K562 (cell line): ENCODE results near the gene CNTNAP4.

ENCODE experiments used
- ARID4B ChIP-seq: sonication (generic); formaldehyde crosslinking; IDR thresholded peaks from 2 replicates; pipeline ENCODE4 v1.8.0; 2022; ENCODE audit warnings: mild to moderate bottlenecking, missing genetic modification reagents
- BCLAF1 ChIP-seq, 2 experiments: fragments of 450-650 bp in 1 of 2; IDR thresholded peaks; 2 replicates each; pipeline ENCODE4 v1.6.1; 2011 to 2017; ENCODE audit warnings: low read depth in 2 of 2, antibody characterized with exemption in 1 of 2, borderline replicate concordance in 1 of 2, low read length in 1 of 2, mild to moderate bottlenecking in 1 of 2, mixed read lengths in 1 of 2; ENCODE audit not compliant: control insufficient read depth in 1 of 2
- CREB3 ChIP-seq: fragments of 450-650 bp; conservative IDR thresholded peaks from 2 replicates; pipeline ENCODE4 v1.6.1; 2016; ENCODE audit warnings: missing genetic modification characterization, low read depth, mild to moderate bottlenecking, missing compliant biosample characterization, moderate library complexity
- CTCF ChIP-seq, 3 experiments: IDR thresholded peaks in 2 of 3; conservative IDR thresholded peaks in 1 of 3; 2 replicates each; pipeline ENCODE4 v1.5.1; 2011 to 2012; ENCODE audit warnings: low read length in 3 of 3, mild to moderate bottlenecking in 3 of 3, control low read depth in 2 of 3, improper control_type of control experiment in 1 of 3, inconsistent platforms in 1 of 3, low read depth in 1 of 3, mixed read lengths in 1 of 3, moderate library complexity in 1 of 3; ENCODE audit not compliant: insufficient read depth in 2 of 3
- HDAC6 ChIP-seq: IDR thresholded peaks from 2 replicates; pipeline ENCODE4 v1.6.1; 2012; ENCODE audit warnings: low read depth, mild to moderate bottlenecking, control low read depth, inconsistent platforms, low read length, moderate library complexity
- HES1 ChIP-seq: fragments of 450-650 bp; IDR thresholded peaks from 2 replicates; pipeline ENCODE4 v1.6.1; 2016; ENCODE audit warnings: low read depth, mild to moderate bottlenecking, moderate library complexity
- JUN ChIP-seq, 2 experiments: sonication (generic) in 1 of 2; formaldehyde crosslinking in 1 of 2; IDR thresholded peaks; 2 replicates each; pipeline versions ENCODE4 v1.6.1 to v1.8.0; 2012 to 2022; ENCODE audit warnings: borderline replicate concordance in 2 of 2, mild to moderate bottlenecking in 2 of 2, improper control_type of control experiment in 1 of 2, low read depth in 1 of 2, low read length in 1 of 2, missing genetic modification reagents in 1 of 2
- MAX ChIP-seq: sonication (generic); formaldehyde crosslinking; IDR thresholded peaks from 2 replicates; pipeline ENCODE4 v1.9.0; 2022; ENCODE audit warnings: mild to moderate bottlenecking, missing genetic modification reagents
- MEIS2 ChIP-seq: fragments of 450-650 bp; IDR thresholded peaks from 2 replicates; pipeline ENCODE4 v1.6.1; 2014; ENCODE audit warnings: mild to moderate bottlenecking; ENCODE audit not compliant: partially characterized antibody
- PBX2 ChIP-seq, 2 experiments: IDR thresholded peaks in 1 of 2; conservative IDR thresholded peaks in 1 of 2; 2 replicates each; pipeline ENCODE4 v1.6.1; 2016; ENCODE audit warnings: low read depth in 2 of 2, mild to moderate bottlenecking in 1 of 2, missing compliant biosample characterization in 1 of 2, missing genetic modification characterization in 1 of 2, moderate library complexity in 1 of 2
- POLR2A ChIP-seq: fragments of 450-650 bp; conservative IDR thresholded peaks from 2 replicates; pipeline ENCODE4 v1.6.1; 2016
- RBM34 ChIP-seq: fragments of 200-400 bp; formaldehyde crosslinking; IDR thresholded peaks from 2 replicates; pipeline ENCODE4 v1.6.1; 2018; ENCODE audit warnings: low read length, borderline replicate concordance; ENCODE audit not compliant: insufficient read depth
- SNAPC5 ChIP-seq: fragments of 250-450 bp; sonication (Bioruptor Pico); IDR thresholded peaks from 2 replicates; pipeline ENCODE4 v1.8.0; 2021; ENCODE audit warnings: moderate library complexity, mild to moderate bottlenecking, inconsistent platforms
- TAF1 ChIP-seq: IDR thresholded peaks from 2 replicates; pipeline ENCODE4 v1.6.1; 2011; ENCODE audit warnings: mild to moderate bottlenecking, low read length, moderate library complexity; ENCODE audit not compliant: insufficient read depth, control insufficient read depth, severe bottlenecking; ENCODE audit errors: extremely low read depth

- TF ChIP-seq POLR2A: no peak
- TF ChIP-seq HDAC6: no peak
- TF ChIP-seq TAF1: no peak
- no peak for TF ChIP-seq CREB3 (tag)
- TF ChIP-seq JUN (IDR thresholded peaks at IDR 0.05; ENCODE audit: borderline replicate concordance, low read depth, low read length): no peak
- no peak for TF ChIP-seq JUN (CRISPR knock-in tag; IDR thresholded peaks at IDR 0.05; ENCODE audit: borderline replicate concordance)
- TF ChIP-seq MEIS2: no peak
- TF ChIP-seq RBM34: no peak
- TF ChIP-seq ARID4B: no peak
- TF ChIP-seq HES1: no peak
- no peak for TF ChIP-seq PBX2 (CRISPR knock-in tag; IDR thresholded peaks at IDR 0.05; ENCODE audit: low read depth)
- no peak for TF ChIP-seq PBX2 (tag; conservative IDR thresholded peaks at IDR 0.05; ENCODE audit: low read depth)
- no peak for TF ChIP-seq BCLAF1 (IDR thresholded peaks at IDR 0.05; ENCODE audit: borderline replicate concordance in 1 of 2, control insufficient read depth in 1 of 2, low read depth in 2 of 2, low read length in 1 of 2)
- TF ChIP-seq CTCF (IDR thresholded peaks at IDR 0.05 in 2 of 3, conservative IDR thresholded peaks at IDR 0.05 in 1 of 3; ENCODE audit: insufficient read depth in 2 of 3, low read depth in 1 of 3, low read length in 3 of 3): no peak
- TF ChIP-seq SNAPC5 (CRISPR knock-in tag): no peak
- TF ChIP-seq MAX (CRISPR knock-in tag): no peak
These were observed 254.0 kb downstream of the CNTNAP4 start for GRCh38 chr16:76531236-76531635.
